Measurements from ENCODE around the gene FAM131B.

Gene FAM131B

DNA sequence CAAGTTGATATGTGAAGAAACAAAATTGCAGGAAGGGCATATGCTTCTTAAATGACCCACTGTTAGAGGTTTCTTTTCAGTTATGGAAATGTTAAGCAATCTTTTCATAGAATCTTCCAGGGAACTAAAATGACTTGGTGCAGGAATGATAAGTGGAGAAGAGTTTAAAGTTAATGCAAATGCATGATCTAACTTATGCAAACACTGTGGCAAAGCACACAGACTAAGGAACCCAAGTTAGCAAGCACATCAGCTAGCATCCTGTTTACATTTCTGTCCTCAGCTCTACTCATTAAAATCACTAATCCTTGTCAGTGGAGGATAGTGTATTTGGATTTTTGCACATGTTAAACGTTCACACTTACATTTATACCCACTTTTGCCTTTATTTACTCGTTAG lies 37.3 kb downstream of the FAM131B start:
- in situ Hi-C loops (cut with HindIII; ENCODE audit: low sequenced_read_pairs): no loop called here

DNA sequence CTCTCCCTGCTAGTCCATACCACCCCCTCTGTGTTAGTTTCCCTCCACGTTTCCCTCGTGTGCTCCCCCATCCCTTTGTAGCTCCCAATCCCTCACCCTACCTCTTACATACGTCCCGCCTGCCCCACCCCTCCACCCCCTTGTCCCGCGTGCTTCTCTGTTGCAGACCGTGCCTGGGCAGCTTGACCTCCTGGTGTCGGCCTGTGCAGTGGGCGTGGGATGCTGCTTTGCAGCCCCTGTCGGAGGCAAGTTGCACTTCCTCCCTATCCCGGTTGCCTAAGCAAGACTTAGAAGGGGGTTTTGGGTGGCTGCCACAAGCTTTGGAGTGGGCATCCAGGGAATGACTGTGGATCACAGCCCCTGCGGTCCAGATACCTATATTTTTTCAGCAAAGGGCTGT lies 38.9 kb downstream of the FAM131B start:
- in situ Hi-C loops (cut with HindIII; ENCODE audit: low sequenced_read_pairs): no loop called here

DNA sequence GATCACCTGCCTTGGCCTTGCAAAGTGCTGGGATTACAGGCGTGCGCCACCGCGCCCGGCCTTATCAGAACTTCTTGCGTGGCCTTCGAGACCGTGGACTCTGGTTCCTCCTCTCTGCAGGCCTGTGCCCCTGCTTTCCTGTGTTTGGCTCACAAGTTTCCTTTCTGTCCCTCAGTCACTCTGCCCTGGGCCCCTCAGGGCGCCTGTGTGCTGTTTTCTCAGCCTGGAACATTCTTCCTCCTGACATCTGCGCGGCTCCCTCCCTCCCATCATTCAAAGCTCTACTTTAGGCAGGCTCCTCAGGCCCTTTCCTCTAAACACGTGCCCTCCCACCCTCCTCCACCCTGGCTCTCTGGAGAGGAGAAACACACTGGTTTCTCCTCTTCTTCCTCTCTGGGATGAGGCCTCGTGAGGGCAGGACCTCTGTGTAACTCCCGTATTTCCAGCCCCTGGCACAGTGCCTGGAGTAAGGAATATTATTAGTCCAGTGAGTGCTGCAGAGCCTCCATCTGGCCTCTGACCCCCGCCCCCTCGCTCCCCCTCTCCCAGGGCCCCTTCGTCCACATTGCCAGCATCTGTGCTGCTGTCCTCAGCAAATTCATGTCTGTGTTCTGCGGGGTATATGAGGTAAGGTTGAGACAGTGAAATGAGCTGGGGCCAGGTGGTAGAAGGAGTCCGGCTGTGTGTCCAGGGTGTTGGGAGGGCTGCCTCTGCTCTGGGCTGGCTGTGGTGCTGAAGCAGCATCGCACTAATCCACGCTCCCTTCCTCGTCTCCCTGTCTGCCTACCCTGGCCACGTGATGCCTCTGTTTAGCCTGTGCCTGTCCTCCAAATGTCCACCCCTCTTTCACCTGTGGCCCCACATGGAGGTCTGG lies 39.5 kb downstream of the FAM131B start:
- in situ Hi-C loops (cut with HindIII; ENCODE audit: low sequenced_read_pairs): no loop called here

DNA sequence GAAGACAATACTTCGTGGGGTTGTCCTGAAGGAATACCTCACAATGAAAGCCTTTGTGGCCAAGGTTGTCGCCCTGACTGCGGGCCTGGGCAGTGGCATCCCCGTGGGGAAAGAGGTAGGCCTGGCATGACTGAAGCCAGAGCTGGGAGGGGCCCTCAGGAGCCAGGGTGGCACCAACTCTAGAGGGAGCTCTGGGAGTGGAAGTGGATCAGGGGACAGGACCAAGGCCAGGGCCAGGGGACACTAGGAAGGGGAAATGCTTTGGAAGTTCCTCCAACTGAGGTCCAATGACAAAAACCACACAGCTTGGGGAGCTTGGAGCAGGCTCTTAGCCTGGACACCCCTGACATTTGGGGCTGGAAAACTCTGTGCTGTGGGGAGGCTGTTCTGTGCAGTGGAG lies 40.8 kb downstream of the FAM131B start:
- in situ Hi-C loops (cut with HindIII; ENCODE audit: low sequenced_read_pairs): no loop called here

DNA sequence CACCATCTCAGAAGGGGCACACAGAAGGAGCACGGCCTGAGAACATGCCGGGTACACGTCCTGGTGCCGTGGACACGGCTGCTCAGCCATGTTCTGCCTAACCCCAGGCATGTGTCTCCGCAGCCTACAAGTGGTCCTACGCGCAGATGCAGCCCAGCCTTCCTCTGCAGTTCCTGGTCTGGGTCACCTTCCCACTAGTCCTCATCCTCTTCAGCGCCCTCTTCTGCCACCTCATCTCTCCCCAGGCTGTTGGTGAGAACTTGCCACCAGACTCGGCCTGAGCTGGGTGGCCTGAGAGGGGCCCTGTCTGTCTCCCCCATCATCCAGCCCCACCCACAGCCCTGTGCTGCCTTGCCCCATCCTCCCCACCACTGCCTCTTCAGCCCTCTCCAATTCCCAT lies 41.3 kb downstream of the FAM131B start:
- in situ Hi-C loops (cut with HindIII; ENCODE audit: low sequenced_read_pairs): no loop called here

- in situ Hi-C loops (cut with HindIII; ENCODE audit: low sequenced_read_pairs): no loop called here
These were observed 41.9 kb downstream of the FAM131B start for GRCh38 chr7:143320620-143321019.

DNA sequence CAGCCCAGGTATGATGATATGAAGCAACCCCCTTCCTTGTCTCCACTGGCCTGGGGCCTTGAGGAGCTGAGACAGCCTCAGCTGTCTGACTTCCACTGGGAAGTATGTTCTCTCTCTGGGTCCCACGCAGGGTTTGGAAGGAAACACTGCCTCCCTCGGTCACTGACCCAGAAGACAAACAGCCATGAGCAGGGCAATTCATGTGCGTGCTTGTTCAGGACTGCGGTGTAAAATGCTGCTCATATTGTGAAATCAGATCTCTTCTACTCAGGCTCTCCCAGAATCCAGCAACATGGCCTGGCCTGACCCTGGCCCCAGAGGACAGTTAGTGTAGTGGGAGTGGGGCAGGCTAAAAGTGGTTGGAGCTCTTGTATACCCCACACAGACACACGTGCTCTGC lies 43.9 kb downstream of the FAM131B start:
- in situ Hi-C loops (cut with HindIII; ENCODE audit: low sequenced_read_pairs): no loop called here

GRCh38 chr7:143316492-143316891 lies 46.0 kb downstream of the FAM131B start:
- in situ Hi-C loops (cut with HindIII; ENCODE audit: low sequenced_read_pairs): no loop called here

GRCh38 chr7:143315776-143316175 lies 46.7 kb downstream of the FAM131B start, which contains the start of gene CLCN1:
CLCN1 (plus strand) TSS chr7:143316111; CDS start chr7:143316213, 102 bp downstream.
- in situ Hi-C loops (cut with HindIII; ENCODE audit: low sequenced_read_pairs): no loop called here

DNA sequence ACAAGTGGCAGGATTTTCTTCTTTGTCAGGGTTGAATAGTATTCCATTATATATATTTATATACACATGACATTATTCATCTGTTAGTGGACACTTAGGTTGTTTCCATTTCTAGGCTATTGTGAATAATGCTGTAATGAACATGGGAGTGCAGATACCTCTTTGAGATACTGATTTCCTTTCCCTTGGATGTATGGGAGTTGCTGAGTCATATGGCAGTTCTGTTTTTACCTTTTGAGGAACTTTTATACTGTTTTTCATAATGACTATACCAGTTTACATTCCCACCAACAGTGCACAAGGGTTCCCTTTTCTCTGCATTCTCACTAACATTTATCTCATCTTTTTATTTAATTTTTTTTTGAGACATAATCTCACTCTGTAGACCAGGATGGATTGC lies 48.4 kb downstream of the FAM131B start:
- in situ Hi-C loops (cut with HindIII; ENCODE audit: low sequenced_read_pairs): no loop called here

- in situ Hi-C loops (cut with HindIII; ENCODE audit: low sequenced_read_pairs): loop anchor here (10.0 kb wide), 1 partner anchor 64 kb away; no protein-coding TSS in a partner anchor
These were observed 53.9 kb downstream of the FAM131B start for GRCh38 chr7:143308632-143309031.

GRCh38 chr7:143305423-143306070 lies 57.0 kb downstream of the FAM131B start:
- in situ Hi-C loops (cut with HindIII; ENCODE audit: low sequenced_read_pairs): loop anchor here (10.0 kb wide), 1 partner anchor 61 kb away; no protein-coding TSS in a partner anchor

GRCh38 chr7:143304938-143305337 lies 57.6 kb downstream of the FAM131B start:
- in situ Hi-C loops (cut with HindIII; ENCODE audit: low sequenced_read_pairs): loop anchor here (10.0 kb wide), 1 partner anchor 60 kb away; no protein-coding TSS in a partner anchor

- in situ Hi-C loops (cut with HindIII; ENCODE audit: low sequenced_read_pairs): loop anchor here (10.0 kb wide), 1 partner anchor 59 kb away; no protein-coding TSS in a partner anchor
These were observed 58.8 kb downstream of the FAM131B start for GRCh38 chr7:143303733-143304132.

Measured in DLD1 (cell line).